ENCODE measurements around the gene ELOVL2. TPM values are rescaled to one million over a fixed set of nuclear protein-coding genes. Genes with fewer than 3 reads are reported as not detected.
A peak's percentile ranks its signal among the peaks of the same experiment; 100 is the strongest.

The ELOVL2 gene
- total RNA-seq, 2 experiments from 2014 or later, result not detected

- no peak for DNase-seq
- intact Hi-C loops (cut with DNase I, micrococcal nuclease), result no loop called here
Observed at GRCh38 chr6:11042750-11043377, 1.2 kb downstream of the ELOVL2 start.

GRCh38 chr6:11042025-11042749, 1.9 kb downstream of the ELOVL2 start:
- Mint-ChIP-seq H3K36me3 (ENCODE audit: low read depth) (peaks cover 3% of the 10 kb centered on the region), H3K27me3 (peaks cover 80% of the 10 kb centered on the region), H3K4me3 (peak overlapping the region; percentile 18), H3K4me1 (ENCODE audit: low read depth) (peaks cover 9% of the 10 kb centered on the region), H3K9me3 (no peaks in the 10 kb centered on the region), H3K27ac (no peak overlapping the region)
- H3K36me3 ChIP-seq (ENCODE audit: insufficient read depth, low read length), result no peaks in the 10 kb centered on the region
- peaks cover 28 to 57% of the 10 kb centered on the region in 2 experiments for H3K27me3 ChIP-seq (ENCODE audit: control insufficient read depth in 1 of 2, insufficient read depth in 2 of 2, low read length in 2 of 2)
- H3K27ac ChIP-seq (ENCODE audit: low read depth in 1 of 2, low read length in 2 of 2), result no peak overlapping the region
- H3K4me1 ChIP-seq (ENCODE audit: insufficient read depth, low read length), result peaks cover 9% of the 10 kb centered on the region
- CTCF ChIA-PET, result no interaction called here
- intact Hi-C loops (cut with DNase I, micrococcal nuclease), result no loop called here
- peaks cover 0 to 11% of the 10 kb centered on the region in 2 experiments for H3K9me3 ChIP-seq (ENCODE audit: control insufficient read depth in 1 of 2, insufficient read depth in 1 of 2, low read length in 2 of 2)
- no peak for DNase-seq
- no peak overlapping the region for H3K4me3 ChIP-seq (ENCODE audit: low read length)
- no peak for ATAC-seq (ENCODE audit: poor library complexity)
- TF ChIP-seq CTCF (IDR thresholded peaks at IDR 0.05), result no peak
- POLR2A ChIA-PET, result no interaction called here

More at GRCh38 chr6:11042750-11043377, 1.2 kb downstream of the ELOVL2 start:
- peaks cover 9% of the 10 kb centered on the region for H3K4me1 ChIP-seq (ENCODE audit: insufficient read depth, low read length)
- no peak overlapping the region for H3K4me3 ChIP-seq (ENCODE audit: low read length)
- Mint-ChIP-seq H3K27ac (no peak overlapping the region), H3K27me3 (peaks cover 77% of the 10 kb centered on the region), H3K9me3 (no peaks in the 10 kb centered on the region), H3K4me1 (ENCODE audit: low read depth) (peaks cover 9% of the 10 kb centered on the region), H3K36me3 (ENCODE audit: low read depth) (peaks cover 3% of the 10 kb centered on the region), H3K4me3 (peak overlapping the region; percentile 77)
- no peak overlapping the region for H3K27ac ChIP-seq (ENCODE audit: low read depth in 1 of 2, low read length in 2 of 2)
- ChIA-PET POLR2A (no interaction called here), CTCF (no interaction called here)
- H3K9me3 ChIP-seq (ENCODE audit: control insufficient read depth in 1 of 2, insufficient read depth in 1 of 2, low read length in 2 of 2), result peaks cover 0 to 11% of the 10 kb centered on the region in 2 experiments
- no peak for ATAC-seq (ENCODE audit: poor library complexity)
- peaks cover 28 to 62% of the 10 kb centered on the region in 2 experiments for H3K27me3 ChIP-seq (ENCODE audit: control insufficient read depth in 1 of 2, insufficient read depth in 2 of 2, low read length in 2 of 2)
- no peak for TF ChIP-seq CTCF (IDR thresholded peaks at IDR 0.05)
- no peaks in the 10 kb centered on the region for H3K36me3 ChIP-seq (ENCODE audit: insufficient read depth, low read length)

- peaks cover 3% of the 10 kb centered on the region for H3K36me3 Mint-ChIP-seq (ENCODE audit: low read depth)
- DNase-seq (no peak), ATAC-seq (ENCODE audit: poor library complexity) (no peak)
- peaks cover 0 to 8% of the 10 kb centered on the region in 2 experiments for H3K9me3 ChIP-seq (ENCODE audit: control insufficient read depth in 1 of 2, insufficient read depth in 1 of 2, low read length in 2 of 2)
- peaks cover 17 to 44% of the 10 kb centered on the region in 2 experiments for H3K27me3 ChIP-seq (ENCODE audit: control insufficient read depth in 1 of 2, insufficient read depth in 2 of 2, low read length in 2 of 2)
- H3K36me3 ChIP-seq (ENCODE audit: insufficient read depth, low read length), result no peaks in the 10 kb centered on the region
- no peak overlapping the region for H3K27ac Mint-ChIP-seq
- H3K4me1 ChIP-seq (ENCODE audit: insufficient read depth, low read length), result peaks cover 9% of the 10 kb centered on the region
- H3K4me3 ChIP-seq (ENCODE audit: low read length), result no peak overlapping the region
- H3K4me3 Mint-ChIP-seq, result no peak overlapping the region
- intact Hi-C loops (cut with DNase I, micrococcal nuclease), result no loop called here
- H3K27me3 Mint-ChIP-seq, result peaks cover 80% of the 10 kb centered on the region
- peaks cover 9% of the 10 kb centered on the region for H3K4me1 Mint-ChIP-seq (ENCODE audit: low read depth)
- ChIA-PET POLR2A (no interaction called here), CTCF (no interaction called here)
- no peaks in the 10 kb centered on the region for H3K9me3 Mint-ChIP-seq
- no peak for TF ChIP-seq CTCF (IDR thresholded peaks at IDR 0.05)
- H3K27ac ChIP-seq (ENCODE audit: low read depth in 1 of 2, low read length in 2 of 2), result no peak overlapping the region
Observed at GRCh38 chr6:11040134-11040533, 4.0 kb downstream of the ELOVL2 start.

Data from CD4-positive, alpha-beta T cell (primary cell).